SK-N-SH treated with all-trans-retinoic acid at 6 μM for 48 hours (cell line): ENCODE measurements around the gene TMEM87B.

Experiments
- ATAC-seq: fragments of 200-7000 bp; cut with Tn5 transposase; 3 replicates; pipeline ENCODE4 v1.9.1; 2020; ENCODE audit warnings: mild to moderate bottlenecking, moderate library complexity
- ARNTL ChIP-seq: fragments of 450-650 bp; formaldehyde crosslinking; IDR thresholded peaks from 2 replicates; pipeline ENCODE4 v1.5.0; 2020; ENCODE audit warnings: low read depth, mild to moderate bottlenecking, moderate library complexity, borderline replicate concordance
- BACH2 ChIP-seq: fragments of 250-450 bp; sonication (Bioruptor Pico); IDR thresholded peaks from 2 replicates; pipeline ENCODE4 v1.9.0; 2021; ENCODE audit warnings: mild to moderate bottlenecking, borderline replicate concordance
- CSRNP3 ChIP-seq: fragments of 250-450 bp; sonication (Bioruptor Pico); IDR thresholded peaks from 2 replicates; pipeline ENCODE4 v1.5.1; 2021; ENCODE audit warnings: mild to moderate bottlenecking, moderate library complexity
- ESRRG ChIP-seq: fragments of 250-450 bp; sonication (Bioruptor Pico); IDR thresholded peaks from 2 replicates; pipeline ENCODE4 v1.6.1; 2021; ENCODE audit warnings: mild to moderate bottlenecking
- GLIS3 ChIP-seq: fragments of 250-450 bp; sonication (Bioruptor Pico); IDR thresholded peaks from 2 replicates; pipeline ENCODE4 v1.5.0; 2020; ENCODE audit warnings: mild to moderate bottlenecking, moderate library complexity
- ISL1 ChIP-seq: fragments of 250-450 bp; sonication (Bioruptor Pico); IDR thresholded peaks from 2 replicates; pipeline ENCODE4 v2.1.2; 2022; ENCODE audit warnings: mild to moderate bottlenecking, moderate library complexity
- OSR1 ChIP-seq: fragments of 250-450 bp; sonication (Bioruptor Pico); IDR thresholded peaks from 2 replicates; pipeline ENCODE4 v1.8.0; 2022; ENCODE audit warnings: moderate library complexity, mild to moderate bottlenecking, inconsistent platforms
- PATZ1 ChIP-seq: fragments of 250-450 bp; sonication (Bioruptor Pico); IDR thresholded peaks from 2 replicates; pipeline ENCODE4 v1.8.0; 2020; ENCODE audit warnings: mild to moderate bottlenecking, moderate library complexity, borderline replicate concordance
- PPARA ChIP-seq: fragments of 250-450 bp; sonication (Bioruptor Pico); IDR thresholded peaks from 2 replicates; pipeline ENCODE4 v1.5.0; 2020; ENCODE audit warnings: mild to moderate bottlenecking, borderline replicate concordance
- RARB ChIP-seq: fragments of 250-450 bp; sonication (Bioruptor Pico); IDR thresholded peaks from 2 replicates; pipeline ENCODE4 v1.8.0; 2021; ENCODE audit warnings: mild to moderate bottlenecking, moderate library complexity
- SNAI2 ChIP-seq: fragments of 250-450 bp; sonication (Bioruptor Pico); IDR thresholded peaks from 2 replicates; pipeline ENCODE4 v1.5.0; 2020; ENCODE audit warnings: mild to moderate bottlenecking, moderate library complexity
- TCF4 ChIP-seq: fragments of 250-450 bp; sonication (Bioruptor Pico); IDR thresholded peaks from 2 replicates; pipeline ENCODE4 v1.8.0; 2021; ENCODE audit warnings: mild to moderate bottlenecking, moderate library complexity, borderline replicate concordance
- TOX ChIP-seq: fragments of 250-450 bp; sonication (Bioruptor Pico); IDR thresholded peaks from 2 replicates; pipeline ENCODE4 v1.8.0; 2021; ENCODE audit warnings: mild to moderate bottlenecking, moderate library complexity, borderline replicate concordance
- ZFP30 ChIP-seq: fragments of 450-650 bp; formaldehyde crosslinking; IDR thresholded peaks from 2 replicates; pipeline ENCODE4 v1.5.0; 2022; ENCODE audit warnings: mild to moderate bottlenecking, moderate library complexity
- ZNF70 ChIP-seq: fragments of 450-650 bp; formaldehyde crosslinking; IDR thresholded peaks from 2 replicates; pipeline ENCODE4 v1.5.0; 2020; ENCODE audit warnings: mild to moderate bottlenecking, moderate library complexity
- TF ChIP-seq, protein P1 (sequence below): fragments of 250-450 bp; sonication (Bioruptor Pico); IDR thresholded peaks from 2 replicates; pipeline ENCODE4 v1.8.0; 2021; ENCODE audit warnings: low read depth, mild to moderate bottlenecking, moderate library complexity, borderline replicate concordance
- TF ChIP-seq, protein P2 (sequence below): fragments of 250-450 bp; sonication (Bioruptor Pico); IDR thresholded peaks from 2 replicates; pipeline ENCODE4 v1.5.1; 2020; ENCODE audit warnings: low read depth, mild to moderate bottlenecking, moderate library complexity

The TMEM87B gene

GRCh38 chr2:112157472-112157871, 102.4 kb downstream of the TMEM87B start (continued):
- TF ChIP-seq PATZ1 (CRISPR knock-in tag), result no peak
- TF ChIP-seq, all 23 proteins: peak for 0

GRCh38 chr2:112159454-112159921, 104.4 kb downstream of the TMEM87B start:
- TF ChIP-seq TCF4 (no peak), PATZ1 (CRISPR knock-in tag) (no peak), RARB (no peak)
- no peak for ATAC-seq

- TF ChIP-seq BACH2 (CRISPR knock-in tag) (no peak), TCF4 (no peak), GLIS3 (CRISPR knock-in tag) (no peak), PATZ1 (CRISPR knock-in tag) (no peak), ISL1 (CRISPR knock-in tag) (no peak), ZNF70 (no peak), TOX (no peak), SNAI2 (CRISPR knock-in tag) (no peak), ARNTL (CRISPR knock-in tag) (no peak), RARB (no peak), PPARA (CRISPR knock-in tag) (no peak), CSRNP3 (no peak), OSR1 (CRISPR knock-in tag) (no peak), ZFP30 (CRISPR knock-in tag) (no peak), ESRRG (CRISPR knock-in tag) (no peak)
- TF ChIP-seq, protein P1, sequence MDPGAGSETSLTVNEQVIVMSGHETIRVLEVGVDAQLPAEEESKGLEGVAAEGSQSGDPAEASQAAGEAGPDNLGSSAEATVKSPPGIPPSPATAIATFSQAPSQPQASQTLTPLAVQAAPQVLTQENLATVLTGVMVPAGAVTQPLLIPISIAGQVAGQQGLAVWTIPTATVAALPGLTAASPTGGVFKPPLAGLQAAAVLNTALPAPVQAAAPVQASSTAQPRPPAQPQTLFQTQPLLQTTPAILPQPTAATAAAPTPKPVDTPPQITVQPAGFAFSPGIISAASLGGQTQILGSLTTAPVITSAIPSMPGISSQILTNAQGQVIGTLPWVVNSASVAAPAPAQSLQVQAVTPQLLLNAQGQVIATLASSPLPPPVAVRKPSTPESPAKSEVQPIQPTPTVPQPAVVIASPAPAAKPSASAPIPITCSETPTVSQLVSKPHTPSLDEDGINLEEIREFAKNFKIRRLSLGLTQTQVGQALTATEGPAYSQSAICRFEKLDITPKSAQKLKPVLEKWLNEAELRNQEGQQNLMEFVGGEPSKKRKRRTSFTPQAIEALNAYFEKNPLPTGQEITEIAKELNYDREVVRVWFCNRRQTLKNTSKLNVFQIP (CRISPR knock-in tag), result no peak
- TF ChIP-seq, protein P2, sequence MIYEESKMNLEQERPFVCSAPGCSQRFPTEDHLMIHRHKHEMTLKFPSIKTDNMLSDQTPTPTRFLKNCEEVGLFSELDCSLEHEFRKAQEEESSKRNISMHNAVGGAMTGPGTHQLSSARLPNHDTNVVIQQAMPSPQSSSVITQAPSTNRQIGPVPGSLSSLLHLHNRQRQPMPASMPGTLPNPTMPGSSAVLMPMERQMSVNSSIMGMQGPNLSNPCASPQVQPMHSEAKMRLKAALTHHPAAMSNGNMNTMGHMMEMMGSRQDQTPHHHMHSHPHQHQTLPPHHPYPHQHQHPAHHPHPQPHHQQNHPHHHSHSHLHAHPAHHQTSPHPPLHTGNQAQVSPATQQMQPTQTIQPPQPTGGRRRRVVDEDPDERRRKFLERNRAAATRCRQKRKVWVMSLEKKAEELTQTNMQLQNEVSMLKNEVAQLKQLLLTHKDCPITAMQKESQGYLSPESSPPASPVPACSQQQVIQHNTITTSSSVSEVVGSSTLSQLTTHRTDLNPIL (CRISPR knock-in tag), result no peak
- ATAC-seq, result no peak
These were observed 105.5 kb downstream of the TMEM87B start for GRCh38 chr2:112160283-112161250.
